Osteoblast (primary cell): ENCODE measurements around the gene C7orf25. TPM values are rescaled to one million over a fixed set of nuclear protein-coding genes. Genes with fewer than 3 reads are reported as not detected.
"Not testable (repeated sequence)": the region's sequence is repeated elsewhere in the genome, so short reads cannot be mapped to it uniquely, and the experiment has no call there.

Experiments
- DNase-seq: peaks from one replicate; pipeline ENCODE4 v3.0.0; 2011; ENCODE audit warnings: low spot score, mixed read lengths; ENCODE audit not compliant: insufficient read length; ENCODE audit errors: missing footprints
- H2AFZ ChIP-seq: 2 replicates; pipeline ENCODE4 v1.6.0; 2011; ENCODE audit warnings: mild to moderate bottlenecking, low read length
- H3K27ac ChIP-seq: 2 replicates; pipeline ENCODE4 v1.5.1; 2011; ENCODE audit warnings: mild to moderate bottlenecking, low read depth, low read length, moderate library complexity
- H3K27me3 ChIP-seq: 2 replicates; pipeline ENCODE4 v1.6.0; 2012; ENCODE audit warnings: mild to moderate bottlenecking, control low read depth, inconsistent platforms, low read length, moderate library complexity; ENCODE audit not compliant: insufficient read depth
- H3K36me3 ChIP-seq: 2 replicates; pipeline ENCODE4 v1.5.1; 2011; ENCODE audit warnings: mild to moderate bottlenecking, low read length, control low read depth, moderate library complexity; ENCODE audit not compliant: insufficient read depth
- H3K4me1 ChIP-seq: 2 replicates; pipeline ENCODE4 v1.5.1; 2011; ENCODE audit warnings: mild to moderate bottlenecking, low read length, control low read depth, moderate library complexity; ENCODE audit not compliant: insufficient read depth
- H3K4me2 ChIP-seq: 2 replicates; pipeline ENCODE4 v1.6.0; 2011; ENCODE audit warnings: mild to moderate bottlenecking, low read length; ENCODE audit not compliant: insufficient read depth
- H3K4me3 ChIP-seq: fragments of 200-600 bp; sonication (generic); 3 replicates; pipeline ENCODE4 v1.5.1; 2012; ENCODE audit warnings: mild to moderate bottlenecking, low read length, inconsistent platforms; ENCODE audit not compliant: insufficient read depth
- H3K79me2 ChIP-seq: 2 replicates; pipeline ENCODE4 v1.6.0; 2012; ENCODE audit warnings: mild to moderate bottlenecking, low read length, control low read depth, inconsistent platforms; ENCODE audit not compliant: insufficient read depth
- H3K9me3 ChIP-seq: 2 replicates; pipeline ENCODE4 v1.5.1; 2011; ENCODE audit warnings: low read depth, low read length, control low read depth
- H4K20me1 ChIP-seq: 2 replicates; pipeline ENCODE4 v1.6.0; 2012; ENCODE audit warnings: mild to moderate bottlenecking, low read length, control low read depth; ENCODE audit not compliant: insufficient read depth
- CTCF ChIP-seq: IDR thresholded peaks from 2 replicates; pipeline ENCODE4 v1.5.1; 2011; ENCODE audit warnings: mild to moderate bottlenecking, low read depth, low read length, moderate library complexity; ENCODE audit errors: extremely low read depth
- total RNA-seq: library from RNA; depleted of rRNA; stranded (reverse); fragments of >200 nt; gene quantifications from 2 replicates; pipeline ENCODE4 v1.2.3, GENCODE V29; 2012

C7orf25 gene
- total RNA-seq, 1 donor, result 8.7 TPM

GRCh38 chr7:42886893-42887505 lies 24.9 kb downstream of the C7orf25 start:
- no peak overlapping the region for H3K4me2 ChIP-seq
- H3K9me3 ChIP-seq, result no peaks in the 10 kb centered on the region
- no peak overlapping the region for H3K27ac ChIP-seq
- no peaks in the 10 kb centered on the region for H3K79me2 ChIP-seq
- H3K4me3 ChIP-seq, result no peak overlapping the region
- H3K4me1 ChIP-seq, result peaks cover 8% of the 10 kb centered on the region
- no peaks in the 10 kb centered on the region for H4K20me1 ChIP-seq
- H3K27me3 ChIP-seq, result peaks cover 3% of the 10 kb centered on the region
- no peak for DNase-seq
- H3K36me3 ChIP-seq, result no peaks in the 10 kb centered on the region
- no peak for TF ChIP-seq CTCF
- no peak overlapping the region for H2AFZ ChIP-seq

- Histone ChIP-seq H3K4me2 (no peak overlapping the region), H3K4me3 (no peak overlapping the region), H3K27ac (no peak overlapping the region), H4K20me1 (no peaks in the 10 kb centered on the region), H3K36me3 (no peaks in the 10 kb centered on the region), H2AFZ (no peak overlapping the region), H3K27me3 (peaks cover 3% of the 10 kb centered on the region), H3K4me1 (peaks cover 8% of the 10 kb centered on the region), H3K9me3 (no peaks in the 10 kb centered on the region), H3K79me2 (no peaks in the 10 kb centered on the region)
- peak; percentile 69 for DNase-seq
- TF ChIP-seq CTCF, result peak; percentile 43
These were observed 25.7 kb downstream of the C7orf25 start for GRCh38 chr7:42886129-42886528.

GRCh38 chr7:42885183-42885582 lies 26.7 kb downstream of the C7orf25 start:
- H3K36me3 ChIP-seq, H3K4me1 ChIP-seq, DNase-seq, H2AFZ ChIP-seq, H3K9me3 ChIP-seq, H3K79me2 ChIP-seq, H3K4me3 ChIP-seq, H3K4me2 ChIP-seq, H3K27me3 ChIP-seq, H4K20me1 ChIP-seq, H3K27ac ChIP-seq: not testable (repeated sequence)

GRCh38 chr7:42883950-42884349 lies 27.9 kb downstream of the C7orf25 start:
- no peaks in the 10 kb centered on the region for H3K9me3 ChIP-seq
- H3K27ac ChIP-seq, result no peak overlapping the region
- H3K27me3 ChIP-seq, result peaks cover 3% of the 10 kb centered on the region
- H3K79me2 ChIP-seq, result no peaks in the 10 kb centered on the region
- DNase-seq, result no peak
- no peak overlapping the region for H3K4me3 ChIP-seq
- no peak overlapping the region for H3K4me2 ChIP-seq
- H3K36me3 ChIP-seq, result no peaks in the 10 kb centered on the region
- TF ChIP-seq CTCF, result no peak
- H2AFZ ChIP-seq, result no peak overlapping the region
- H4K20me1 ChIP-seq, result no peaks in the 10 kb centered on the region
- H3K4me1 ChIP-seq, result peaks cover 7% of the 10 kb centered on the region
